Right lobe of liver (tissue), 6 donors: ENCODE measurements around the gene MED28. TPM values are rescaled to one million over a fixed set of nuclear protein-coding genes. Genes with fewer than 3 reads are reported as not detected.
A peak's percentile ranks its signal among the peaks of the same experiment; 100 is the strongest.

ENCODE experiments used
- ATAC-seq, 4 donors: fragments of 200-7000 bp; cut with Tn5 transposase; one replicate each; pipeline ENCODE4 v1.9.1; 2020; ENCODE audit warnings: mild to moderate bottlenecking in 4 of 4, moderate library complexity in 4 of 4
- DNase-seq, 3 donors: peaks; one replicate each; pipeline ENCODE4 v3.0.0-alpha.2; 2020
- H3K27ac ChIP-seq, 3 donors: fragments of 200-600 bp; one replicate each; pipeline ENCODE4 v1.8.0; 2022
- H3K27me3 ChIP-seq, 2 donors: fragments of 200-600 bp; one replicate each; pipeline ENCODE4 v1.8.0; 2022
- H3K36me3 ChIP-seq, 4 donors: fragments of 200-600 bp; sonication (generic) in 1 of 4; one replicate each; pipeline versions ENCODE4 v1.5.1 to v1.8.0; 2017 to 2022; ENCODE audit warnings: control low read depth in 1 of 4
- H3K4me1 ChIP-seq, 4 donors: fragments of 200-600 bp; sonication (generic) in 1 of 4; one replicate each; pipeline versions ENCODE4 v1.5.1 to v1.8.0; 2017 to 2022; ENCODE audit warnings: control low read depth in 1 of 4
- H3K4me3 ChIP-seq, 3 donors: fragments of 200-600 bp; one replicate each; pipeline ENCODE4 v1.8.0; 2022
- H3K9me3 ChIP-seq, 4 donors: fragments of 200-600 bp; sonication (generic) in 1 of 4; one replicate each; pipeline versions ENCODE4 v1.5.1 to v1.8.0; 2017 to 2022; ENCODE audit warnings: control low read depth in 1 of 4
- CTCF ChIP-seq, 4 donors: fragments of 200-600 bp in 3 of 4; fragments of 450-650 bp in 1 of 4; IDR thresholded peaks; one replicate each; pipeline versions ENCODE4 v1.5.1 to v1.8.0; 2016 to 2022; ENCODE audit warnings: antibody characterized with exemption in 4 of 4, mild to moderate bottlenecking in 2 of 4
- POLR2A ChIP-seq: fragments of 450-650 bp; IDR thresholded peaks from one replicate; pipeline ENCODE4 v1.6.1; 2017; ENCODE audit warnings: antibody characterized with exemption, mild to moderate bottlenecking
- whole genome bisulfite sequencing: methylation state at CpG from one replicate; pipeline ENCODE4 v1.1.6; 2018; ENCODE audit warnings: low coverage, low lambda C conversion rate; ENCODE audit not compliant: insufficient coverage; ENCODE audit errors: missing lambda C conversion rate; 5-methylcytosine and 5-hydroxymethylcytosine counted together
- intact Hi-C, 2 donors: fragments of 100-400 bp; cut with DNase I; formaldehyde crosslinking; loops; one replicate each; pipeline versions ENCODE4 v1.11.2 to v1.14.1; 2022
- total RNA-seq, 6 experiments: library from RNA; depleted of rRNA in 2 of 6; stranded (reverse); fragments of >200 nt in 2 of 6; fragmentation: NEBNext Ultra II Directional in 3 of 6; extraction: Animal tissue kit (Norgen Biotek cat#: 25700) in 3 of 6; gene quantifications; one replicate each; pipeline versions ENCODE4 v1.1.0 to v1.2.4, GENCODE V29; 2016 to 2023
- donor health status: DM: no; HTN: yes; CAD: no.
- donor health status: DM: no; HTN: no; CAD: no.
- donor health status: DM: no; HTN: no; CAD: no.
- donor health status: DM: no; HTN: yes; CAD: no.
- donor health status: DM: no; HTN: yes; CAD: no.

The MED28 gene
- total RNA-seq, 6 experiments from 2014 or later, result 3.8 to 18.6 (median 15.3) TPM

- H3K36me3 ChIP-seq, result no peaks in the 10 kb centered on the region
- no peaks in the 10 kb centered on the region for H3K27me3 ChIP-seq
- TF ChIP-seq CTCF (IDR thresholded peaks at IDR 0.05) (no peak), POLR2A (no peak)
- H3K27ac ChIP-seq, result no peak overlapping the region
- no peaks in the 10 kb centered on the region for H3K9me3 ChIP-seq
- DNase-seq (no peak), ATAC-seq (no peak)
- 37% methylated on average over 5 of the region's 5 CpGs for WGBS
- H3K4me3 ChIP-seq, result no peak overlapping the region
- intact Hi-C loops, result no loop called here
- no peaks in the 10 kb centered on the region for H3K4me1 ChIP-seq
Measured at GRCh38 chr4:17680559-17681280, 66.3 kb downstream of the MED28 start.

- Histone ChIP-seq H3K4me3 (no peak overlapping the region), H3K4me1 (no peaks in the 10 kb centered on the region), H3K36me3 (no peaks in the 10 kb centered on the region), H3K27me3 (no peaks in the 10 kb centered on the region), H3K27ac (no peak overlapping the region), H3K9me3 (no peaks in the 10 kb centered on the region)
- DNase-seq (no peak), ATAC-seq (peak in 1 of 4 donors; percentile 28)
- TF ChIP-seq CTCF (IDR thresholded peaks at IDR 0.05), result no peak
- TF ChIP-seq POLR2A, result no peak
- 59% methylated on average over 3 of the region's 7 CpGs for WGBS
- intact Hi-C loops, result no loop called here
Measured at GRCh38 chr4:17681281-17682221, 67.1 kb downstream of the MED28 start.

- no peak for DNase-seq
- no peaks in the 10 kb centered on the region for H3K27me3 ChIP-seq
- TF ChIP-seq CTCF (IDR thresholded peaks at IDR 0.05) (no peak), POLR2A (no peak)
- ATAC-seq, result no peak
- H3K9me3 ChIP-seq, result no peaks in the 10 kb centered on the region
- H3K4me1 ChIP-seq, result no peaks in the 10 kb centered on the region
- intact Hi-C loops, result no loop called here
- H3K36me3 ChIP-seq, result no peaks in the 10 kb centered on the region
- H3K27ac ChIP-seq, result no peak overlapping the region
- H3K4me3 ChIP-seq, result no peak overlapping the region
- 52% methylated on average over 2 of the region's 2 CpGs for whole genome bisulfite sequencing
Measured at GRCh38 chr4:17682222-17682566, 67.8 kb downstream of the MED28 start.

Other genes starting within 250 kb of the MED28 start
- gene QDPR, start 102.6 kb upstream of the MED28 start, total RNA-seq, result 100 to 1,000 TPM in 2 of 6 experiments, 10 to 100 TPM in 4; 43.4 to 154 (median 81.5) TPM
- not detected for gene CLRN2, start 99.5 kb upstream of the MED28 start, total RNA-seq
- gene LAP3, start 37.4 kb upstream of the MED28 start, total RNA-seq, result 100 to 1,000 TPM in 4 of 6 experiments, 10 to 100 TPM in 2; 70.9 to 138 (median 102) TPM
- not detected for gene FAM184B, start 167.0 kb downstream of the MED28 start, total RNA-seq
- 1 to 10 TPM; 4.2 to 7.9 (median 5.6) TPM for gene DCAF16, start 196.1 kb downstream of the MED28 start, total RNA-seq
- 1 to 10 TPM in 3 of 6 experiments, under 1 TPM in 2, not detected in 1; 0.44 to 2.5 (median 1.3) TPM for gene NCAPG, start 196.3 kb downstream of the MED28 start, total RNA-seq